ENCODE measurements around the gene BTF3. TPM values are rescaled to one million over a fixed set of nuclear protein-coding genes. Genes with fewer than 3 reads are reported as not detected.
"Not testable (repeated sequence)": the region's sequence is repeated elsewhere in the genome, so short reads cannot be mapped to it uniquely, and the experiment has no call there.

The BTF3 gene
- 1,000 to 10,000 TPM in 2 of 4 donors, 100 to 1,000 TPM in 2; 890 to 1,032 (median 965) TPM for polyA plus RNA-seq (ENCODE audit: insufficient read length in 4 of 4)

GRCh38 chr5:73498057-73498992 lies at the start of gene BTF3:
BTF3 (plus strand) TSS chr5:73498442; CDS start chr5:73498668, 226 bp downstream.
- peak; percentile 94 to 96 (median 94) for DNase-seq (ENCODE audit: low read depth in 4 of 4, low spot score in 3 of 4)

DNA sequence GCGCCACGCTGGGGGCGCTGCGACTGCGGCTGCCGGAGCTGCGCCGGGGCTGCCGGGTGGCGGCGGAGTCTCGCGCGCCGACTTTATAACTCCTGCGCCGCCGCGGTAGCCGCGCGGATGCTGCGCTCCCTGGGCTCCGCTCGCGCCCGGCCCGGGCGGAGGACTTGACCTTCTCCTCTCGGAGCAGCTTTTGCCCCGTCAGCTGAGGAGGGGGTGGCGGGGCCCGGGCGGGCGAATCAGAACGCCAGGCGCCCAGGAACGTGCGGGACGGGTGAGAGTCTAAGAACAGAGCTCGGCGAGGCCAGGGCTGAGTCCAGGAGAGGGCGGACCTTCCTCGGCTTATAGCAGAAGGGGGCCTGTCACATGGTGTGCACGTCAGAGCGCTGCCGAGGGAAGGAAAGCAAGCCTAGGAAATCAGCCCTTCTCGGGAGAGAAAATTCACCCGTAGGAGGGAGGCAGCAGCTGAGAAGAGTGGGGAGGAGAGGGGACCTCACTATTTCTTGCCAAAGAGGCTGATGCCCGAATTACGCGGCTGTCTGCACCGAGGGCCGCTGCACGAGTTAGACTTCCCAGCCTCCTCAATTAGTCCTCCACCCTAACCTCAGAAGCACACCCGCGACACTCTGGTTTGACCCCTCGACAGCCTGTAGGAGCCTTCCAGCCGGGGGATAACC lies 49.6 kb upstream of the BTF3 start, which contains the start of gene FOXD1:
TSS of gene FOXD1 (minus strand) at position 315 of the 674 bp plus-strand sequence. CDS start 415 bp downstream, outside the sequence.
- DNase-seq (ENCODE audit: low read depth in 4 of 4, low spot score in 3 of 4), result no peak

- DNase-seq (ENCODE audit: low read depth in 4 of 4, low spot score in 3 of 4), result no peak
These were observed 48.1 kb upstream of the BTF3 start for GRCh38 chr5:73450137-73450536.

DNA sequence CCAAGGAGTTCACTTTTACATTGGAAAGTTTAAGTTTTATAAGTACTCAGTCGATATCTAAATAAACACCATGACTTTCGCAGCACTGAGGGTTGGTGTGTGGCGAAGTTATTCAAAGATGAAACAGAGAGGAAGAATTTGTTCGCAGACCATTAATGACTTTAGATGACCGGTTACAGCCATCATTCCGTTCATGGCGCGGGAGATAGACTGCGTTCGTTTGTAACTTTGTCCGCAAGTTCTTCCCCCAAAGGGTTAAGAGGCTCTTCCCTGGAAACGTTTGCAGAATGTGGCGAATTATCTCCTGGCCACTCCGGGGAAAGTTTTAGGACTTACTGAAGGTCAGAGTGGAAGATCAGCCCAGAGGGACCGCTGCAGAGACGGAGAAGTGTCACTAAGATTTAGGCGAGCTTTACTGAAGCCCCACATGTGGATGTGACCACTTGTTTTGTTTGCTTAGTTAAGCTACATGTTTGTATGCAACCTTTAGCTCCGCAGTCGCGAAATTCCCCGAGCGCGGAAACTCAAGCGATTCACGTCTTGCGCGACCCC lies 47.5 kb upstream of the BTF3 start:
- DNase-seq (ENCODE audit: low read depth in 4 of 4, low spot score in 3 of 4), result no peak

GRCh38 chr5:73451224-73452130 lies 46.8 kb upstream of the BTF3 start:
- no peak for DNase-seq (ENCODE audit: low read depth in 4 of 4, low spot score in 3 of 4)

DNA sequence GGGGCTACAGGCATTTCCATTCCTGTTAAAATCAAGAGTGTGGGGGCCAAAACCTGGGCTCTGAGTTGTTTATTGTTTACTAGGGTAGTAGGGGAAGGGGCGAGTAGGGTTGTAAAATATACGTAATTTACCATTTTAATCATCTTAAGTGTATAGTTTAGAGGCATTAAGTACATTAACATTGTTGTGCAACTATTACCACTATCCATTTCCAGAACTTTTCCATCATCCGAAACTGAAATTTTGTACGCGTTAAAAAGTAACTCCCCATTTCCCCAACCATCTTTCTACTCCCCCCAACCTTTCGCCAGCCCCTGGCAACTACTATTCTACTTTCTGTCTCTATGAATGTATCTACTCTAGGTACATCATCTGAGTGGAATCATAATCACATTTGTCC lies 46.0 kb upstream of the BTF3 start:
- DNase-seq (ENCODE audit: low read depth in 4 of 4, low spot score in 3 of 4), result no peak

DNA sequence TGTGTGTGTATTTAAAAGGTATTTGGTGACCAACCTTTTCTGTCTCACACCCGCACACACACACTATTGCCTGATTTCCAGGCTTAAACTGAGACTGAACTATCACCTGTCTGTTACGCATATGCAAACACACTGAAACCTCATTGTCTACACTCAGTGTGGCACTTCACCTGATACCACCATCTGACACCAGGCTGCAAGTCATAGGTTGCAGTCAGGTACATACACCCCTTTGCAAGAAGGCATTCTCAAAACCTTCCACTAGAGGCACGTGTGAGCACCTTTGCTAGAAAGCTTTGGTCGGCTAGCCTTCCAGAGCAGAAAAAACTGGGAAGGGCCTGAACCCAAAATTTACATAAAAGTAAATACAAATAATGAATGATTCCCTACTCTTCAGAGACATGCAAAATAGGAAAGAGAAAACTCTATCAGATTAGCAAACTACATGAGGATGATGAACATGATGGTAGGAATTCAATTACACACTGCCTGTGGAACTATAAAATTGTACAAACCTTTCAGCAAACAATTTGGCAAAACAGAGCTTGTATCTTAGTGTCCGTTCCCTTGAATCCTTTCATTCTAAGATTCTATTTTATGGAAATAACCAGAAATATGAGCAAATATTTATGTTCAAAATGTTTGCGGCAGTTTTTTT lies 43.7 kb upstream of the BTF3 start:
- no peak for DNase-seq (ENCODE audit: low read depth in 4 of 4, low spot score in 3 of 4)

DNA sequence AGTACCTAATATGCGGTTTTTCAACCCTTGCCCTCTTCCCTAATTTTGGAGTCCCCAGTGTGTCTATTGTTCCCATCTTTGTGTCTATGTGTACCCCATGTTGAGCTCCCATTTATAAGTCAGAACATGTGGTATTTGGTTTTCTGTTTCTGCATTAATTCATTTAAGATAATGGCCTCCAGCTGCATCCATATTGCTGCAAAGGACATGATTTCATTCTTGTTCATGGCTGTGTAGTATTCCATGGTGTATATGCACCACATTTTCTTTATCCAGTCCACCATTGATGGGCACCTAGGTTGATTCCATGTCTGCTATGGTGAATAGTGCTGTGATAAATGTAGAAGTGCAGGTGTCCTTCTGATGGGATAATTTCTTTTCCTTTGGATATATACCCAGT lies 41.8 kb upstream of the BTF3 start:
- not testable (repeated sequence) for DNase-seq (ENCODE audit: low read depth in 4 of 4, low spot score in 3 of 4)

DNA sequence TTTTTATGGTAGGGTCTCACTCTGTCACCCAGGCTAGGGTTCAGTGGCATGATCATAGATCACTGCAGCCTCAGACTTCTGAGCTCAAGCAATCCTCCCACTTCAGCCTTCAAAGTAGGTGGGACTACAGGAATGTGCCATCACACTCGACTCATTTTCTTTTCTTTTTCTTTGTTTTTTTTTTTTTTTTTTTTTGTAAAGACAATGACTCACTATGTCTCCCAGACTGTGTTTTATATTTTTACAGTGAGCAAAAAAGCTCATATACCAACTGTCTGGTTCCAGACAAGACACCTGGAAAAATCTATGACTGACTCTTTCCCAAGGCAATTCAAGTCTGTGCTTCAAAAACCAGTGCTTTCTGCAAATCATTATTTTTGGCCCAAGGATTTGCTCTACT lies 38.9 kb upstream of the BTF3 start:
- DNase-seq (ENCODE audit: low read depth in 4 of 4, low spot score in 3 of 4), result no peak

DNA sequence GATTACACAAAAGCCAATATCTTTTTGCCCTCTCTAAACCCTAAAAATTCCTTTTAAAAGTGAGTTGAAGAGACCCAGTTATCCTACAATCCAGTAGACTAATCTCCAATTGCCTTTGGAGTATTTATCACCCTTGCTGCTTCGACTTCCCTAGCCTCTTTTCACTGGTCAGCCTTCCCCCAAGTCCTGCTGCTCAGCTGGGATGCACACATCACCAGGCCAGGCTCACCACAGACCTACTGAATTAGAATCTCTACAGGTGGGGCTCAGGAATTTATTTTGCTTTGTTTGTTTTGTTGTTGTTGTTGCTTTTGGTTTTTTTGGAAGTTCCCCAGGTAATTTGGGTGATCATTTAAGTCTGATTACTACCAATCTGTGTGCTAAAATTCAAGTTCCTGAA lies 38.1 kb upstream of the BTF3 start:
- no peak for DNase-seq (ENCODE audit: low read depth in 4 of 4, low spot score in 3 of 4)

DNA sequence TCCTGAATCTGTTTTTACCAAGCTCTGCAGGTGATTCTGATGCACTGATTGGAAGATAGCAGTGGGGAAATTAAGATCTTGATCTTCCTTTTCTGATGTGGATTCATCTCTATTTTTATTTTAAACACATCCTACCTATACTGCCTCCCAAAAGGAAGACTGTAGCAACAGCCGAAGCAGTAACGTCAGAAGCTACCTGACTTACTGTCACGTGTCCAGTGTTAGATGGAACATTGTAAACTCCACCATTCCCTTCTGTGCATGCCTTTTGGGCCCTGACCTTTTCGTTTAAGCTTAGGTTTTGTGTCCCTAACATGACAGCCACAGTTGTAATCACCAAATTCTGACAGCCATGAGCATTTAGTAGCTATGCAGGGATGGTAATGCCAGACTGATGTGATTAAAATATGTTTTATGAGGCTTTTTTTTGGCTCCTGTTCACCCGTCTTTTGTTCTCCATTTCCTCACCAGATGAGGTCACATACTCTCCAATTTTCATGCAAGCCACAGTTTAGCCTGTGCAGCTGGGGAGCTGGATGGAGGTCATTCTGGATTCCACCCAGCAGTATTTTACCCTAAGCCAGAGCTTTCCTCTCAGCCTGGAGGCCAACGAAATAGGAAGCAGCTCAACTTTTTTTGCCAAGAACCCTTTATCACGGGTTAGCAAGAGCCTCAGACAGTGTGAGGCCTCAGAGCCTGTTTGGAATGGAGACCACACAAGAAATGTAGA lies 34.1 kb upstream of the BTF3 start:
- DNase-seq (ENCODE audit: low read depth in 4 of 4, low spot score in 3 of 4), result no peak

- DNase-seq (ENCODE audit: low read depth in 4 of 4, low spot score in 3 of 4), result not testable (repeated sequence)
These were observed 29.6 kb upstream of the BTF3 start for GRCh38 chr5:73468638-73469037.

- DNase-seq (ENCODE audit: low read depth in 4 of 4, low spot score in 3 of 4), result no peak
These were observed 28.4 kb upstream of the BTF3 start for GRCh38 chr5:73469878-73470277.

GRCh38 chr5:73471654-73472053 lies 26.6 kb upstream of the BTF3 start:
- no peak for DNase-seq (ENCODE audit: low read depth in 4 of 4, low spot score in 3 of 4)

GRCh38 chr5:73472116-73472515 lies 26.1 kb upstream of the BTF3 start:
- no peak for DNase-seq (ENCODE audit: low read depth in 4 of 4, low spot score in 3 of 4)

- DNase-seq (ENCODE audit: low read depth in 4 of 4, low spot score in 3 of 4), result no peak
These were observed 17.7 kb upstream of the BTF3 start for GRCh38 chr5:73480500-73480899.

DNA sequence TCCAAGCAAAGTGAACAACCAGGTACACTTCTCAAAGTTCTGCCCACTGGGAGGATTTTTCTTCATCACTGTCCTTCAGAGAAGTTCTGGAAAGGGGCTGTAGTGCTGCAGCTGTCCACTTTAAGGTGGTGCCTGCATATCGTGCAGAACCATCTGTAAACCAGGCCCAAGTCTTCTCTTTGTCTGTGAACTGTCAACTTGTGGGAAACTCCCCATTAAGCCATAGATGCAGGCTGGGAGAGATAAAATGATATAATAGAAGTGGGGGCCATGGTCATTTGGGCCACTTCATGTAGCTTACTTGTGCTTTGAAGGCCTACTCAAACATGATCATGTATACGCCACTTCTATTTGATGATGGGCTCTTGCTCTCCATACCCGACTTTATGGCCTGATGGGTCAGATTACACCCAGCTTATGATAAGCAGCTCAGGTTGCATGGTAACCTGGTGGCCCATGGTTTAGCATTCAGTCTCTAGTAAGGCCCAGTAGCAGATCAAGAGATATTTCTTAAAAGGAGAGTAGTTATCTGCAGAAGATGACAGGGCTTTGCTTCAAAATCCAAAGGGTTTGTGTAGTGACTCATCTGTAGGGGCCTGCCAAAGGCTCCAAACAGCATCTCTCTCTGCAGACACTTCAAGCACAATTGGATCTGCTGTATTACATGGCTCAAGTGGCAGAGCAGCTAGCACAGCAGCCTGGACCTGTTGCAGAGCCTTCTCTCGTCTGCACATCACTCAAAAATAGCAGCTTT lies 15.7 kb upstream of the BTF3 start:
- no peak for DNase-seq (ENCODE audit: low read depth in 4 of 4, low spot score in 3 of 4)

GRCh38 chr5:73483676-73484075 lies 14.6 kb upstream of the BTF3 start:
- DNase-seq (ENCODE audit: low read depth in 4 of 4, low spot score in 3 of 4), result no peak
